GM19468 (cell line): ENCODE measurements around the gene MRPL21.

Source experiments
- ATAC-seq: cut with Tn5 transposase; IDR thresholded peaks from one replicate; pipeline ENCODE4 v1.9.1; 2021; ENCODE audit warnings: mild to moderate bottlenecking, moderate library complexity, moderate number of reproducible peaks; ENCODE audit not compliant: unreplicated experiment; ENCODE audit errors: extremely low read depth

MRPL21 gene

DNA sequence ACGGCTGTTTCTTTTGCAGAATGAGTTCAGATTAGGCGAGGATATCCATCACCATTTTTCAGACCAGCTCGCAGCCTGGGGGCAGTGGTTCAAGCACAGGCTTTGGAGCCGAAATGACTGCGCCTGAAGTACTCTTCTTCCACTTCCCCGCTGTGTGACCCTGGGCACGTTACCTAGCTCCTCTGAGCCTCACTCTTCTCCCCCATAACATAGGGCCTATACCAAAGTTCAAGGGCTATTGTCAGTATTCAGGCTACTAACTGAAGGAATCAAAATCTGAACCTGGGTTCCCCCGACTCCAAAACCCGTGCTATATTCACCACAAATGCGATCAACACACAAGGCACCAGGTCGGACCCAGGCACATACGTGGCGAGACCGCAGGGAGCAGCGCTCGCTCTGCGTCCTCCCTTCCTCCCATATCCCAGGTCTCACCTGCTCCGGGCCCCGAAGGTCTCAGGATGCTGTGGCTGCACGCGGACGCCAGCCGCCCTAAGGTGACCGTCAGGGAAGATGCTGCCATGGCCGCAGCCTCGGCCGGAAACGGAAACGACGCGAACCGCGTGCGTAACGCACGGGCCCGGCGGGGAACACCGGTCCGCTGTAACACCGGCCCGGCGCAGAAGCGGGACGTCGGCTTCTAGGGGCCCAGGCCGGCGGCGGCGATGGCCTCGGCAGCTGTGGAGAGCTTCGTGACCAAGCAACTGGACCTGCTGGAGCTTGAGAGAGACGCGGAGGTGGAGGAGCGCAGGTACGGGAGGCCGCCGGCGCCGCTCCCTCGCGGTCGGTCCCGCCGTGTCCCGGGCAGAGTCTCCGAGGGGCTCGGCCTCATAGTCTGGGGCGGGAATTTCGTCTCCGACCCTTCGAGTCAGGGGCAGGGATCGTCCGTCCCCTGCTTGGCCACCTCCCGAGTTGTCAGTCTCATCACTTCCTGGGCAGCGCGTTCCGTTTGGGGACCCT lies at the start of gene MRPL21, which contains the start of gene IGHMBP2:
Gene MRPL21, minus strand, starts transcription at position 545 of the 960 bp plus-strand sequence. Its CDS starts 22 bp downstream, at position 523.
Gene IGHMBP2, plus strand, starts transcription at position 604 of the 960 bp plus-strand sequence. Its CDS starts 62 bp downstream, at position 666.
- ATAC-seq, result peak; percentile 86

DNA sequence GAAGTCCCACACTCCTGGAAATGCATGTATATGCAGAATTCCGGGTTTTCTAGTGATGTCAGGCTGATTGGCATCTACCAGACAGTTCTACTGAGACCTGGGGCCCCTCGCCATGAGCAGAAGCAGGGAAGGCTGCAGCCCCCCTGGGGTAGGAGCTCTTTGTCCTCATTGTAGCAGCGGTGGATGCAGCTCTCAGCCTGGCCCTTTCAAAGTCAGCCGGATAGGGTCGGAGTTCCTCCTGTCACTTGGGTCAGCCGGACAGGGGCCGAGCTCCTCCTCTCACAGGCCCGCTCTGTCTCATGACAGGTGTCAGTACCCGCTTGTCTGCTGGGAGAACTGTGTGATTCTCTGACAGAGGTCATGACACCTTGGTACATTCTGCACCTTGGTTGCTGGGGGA lies 47.1 kb upstream of the MRPL21 start:
- ATAC-seq, result no peak

DNA sequence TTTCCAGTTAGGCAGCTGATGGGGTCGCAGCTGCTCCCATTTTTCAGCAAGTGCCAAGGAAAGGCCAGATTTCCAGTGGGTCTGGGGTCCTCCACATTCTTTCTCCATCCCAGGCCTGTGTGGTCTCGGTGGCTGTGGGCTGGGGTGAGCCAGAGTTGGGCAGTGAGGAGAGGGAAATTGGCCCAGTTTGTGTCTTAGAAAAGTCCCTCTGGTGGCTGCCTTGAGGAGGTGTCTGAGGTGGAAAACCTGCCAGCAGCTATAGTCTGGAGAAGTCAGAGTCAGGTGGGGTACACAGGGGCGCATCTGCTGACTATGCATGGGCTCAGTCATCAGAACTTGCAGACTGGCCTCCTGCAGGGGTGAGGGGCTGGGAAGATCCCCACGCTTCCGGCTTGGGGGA lies 46.6 kb upstream of the MRPL21 start:
- ATAC-seq, result no peak

DNA sequence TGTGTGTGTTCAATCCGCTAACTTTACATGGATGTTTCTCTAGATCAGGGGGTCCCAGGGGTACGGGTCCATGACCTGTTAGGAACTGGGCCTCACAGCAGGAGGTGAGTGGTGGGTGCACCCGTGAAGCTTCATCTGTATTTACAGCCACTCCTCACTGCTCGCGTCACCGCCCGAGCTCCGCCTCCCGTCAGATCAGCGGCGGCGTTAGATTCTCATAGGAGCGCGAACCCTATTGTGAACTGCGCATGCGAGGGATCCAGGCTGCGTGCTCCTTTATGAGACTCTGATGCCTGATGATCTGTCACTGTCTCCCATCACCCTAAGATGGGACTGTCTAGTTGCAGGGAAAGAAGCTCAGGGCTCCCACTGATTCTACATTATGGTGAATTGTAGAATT lies 45.3 kb upstream of the MRPL21 start:
- no peak for ATAC-seq

DNA sequence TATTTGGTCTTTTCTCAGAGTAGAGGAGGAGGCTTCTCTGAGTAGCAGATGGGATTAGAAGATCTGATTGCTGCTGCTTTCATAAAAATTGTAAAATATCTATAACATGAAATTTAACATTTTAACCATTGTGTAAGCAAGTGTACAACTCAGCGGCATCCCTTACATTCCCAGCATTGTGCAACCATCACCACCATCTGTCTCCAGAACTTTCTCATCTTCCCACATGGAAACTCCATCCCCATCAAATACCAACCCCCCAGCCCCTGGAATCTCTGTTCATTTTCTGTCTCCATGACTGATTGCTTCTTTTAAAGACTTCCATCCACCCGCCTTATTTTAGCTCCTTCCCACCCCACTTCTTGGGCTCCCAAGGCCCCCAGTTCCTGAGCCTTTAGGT lies 44.9 kb upstream of the MRPL21 start:
- no peak for ATAC-seq

DNA sequence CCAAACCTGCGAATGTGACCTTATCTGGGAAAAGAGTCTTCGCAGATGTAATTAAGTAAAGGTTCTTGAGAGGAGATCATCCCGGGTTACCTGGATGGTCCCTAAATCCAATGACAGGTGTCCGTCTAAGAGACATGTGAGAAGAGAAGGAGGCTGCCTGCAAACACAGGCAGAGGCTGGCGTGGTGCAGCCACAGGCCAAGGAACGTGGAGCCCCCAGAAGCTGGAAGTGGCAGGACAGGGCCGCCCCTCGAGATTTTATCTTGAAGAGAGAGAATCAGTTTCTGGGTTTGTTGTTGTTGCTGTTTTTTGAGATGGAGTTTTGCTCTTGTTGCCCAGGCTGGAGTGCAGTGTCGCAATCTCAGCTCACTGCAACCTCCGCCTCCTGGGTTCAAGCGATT lies 43.5 kb upstream of the MRPL21 start:
- ATAC-seq, result no peak

DNA sequence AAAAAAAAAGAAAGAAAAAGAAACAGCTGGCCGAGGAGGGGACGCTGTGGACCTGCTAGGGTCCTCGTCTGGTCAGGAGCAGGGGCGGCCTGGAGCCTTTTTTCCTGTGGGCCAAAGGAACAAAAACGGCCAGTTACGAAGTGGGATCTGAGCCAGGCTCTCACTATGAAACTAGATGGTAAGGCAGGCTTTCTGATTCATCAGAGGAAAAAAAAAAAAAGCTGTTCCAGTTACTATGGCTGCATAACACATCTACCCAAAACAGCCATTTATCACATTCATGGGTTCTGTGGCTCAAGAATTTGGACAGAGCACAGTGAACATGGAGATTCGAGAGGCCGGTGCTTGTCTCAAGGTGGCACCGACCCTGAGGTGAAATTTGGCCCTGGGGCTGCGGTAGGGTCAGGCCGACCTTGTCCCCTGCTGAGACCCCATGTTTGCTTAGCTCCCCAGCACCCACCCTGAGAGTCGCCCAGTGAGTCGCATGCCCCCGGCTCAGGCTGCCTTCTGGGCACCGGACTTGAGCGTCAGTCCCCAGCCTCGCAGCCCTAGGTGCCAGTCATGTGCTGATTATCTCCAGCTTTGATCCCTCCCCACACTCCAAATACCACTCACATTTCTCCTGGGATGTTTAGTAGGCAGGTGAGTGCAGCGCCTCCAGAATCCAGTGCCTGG lies 42.9 kb upstream of the MRPL21 start:
- no peak for ATAC-seq

DNA sequence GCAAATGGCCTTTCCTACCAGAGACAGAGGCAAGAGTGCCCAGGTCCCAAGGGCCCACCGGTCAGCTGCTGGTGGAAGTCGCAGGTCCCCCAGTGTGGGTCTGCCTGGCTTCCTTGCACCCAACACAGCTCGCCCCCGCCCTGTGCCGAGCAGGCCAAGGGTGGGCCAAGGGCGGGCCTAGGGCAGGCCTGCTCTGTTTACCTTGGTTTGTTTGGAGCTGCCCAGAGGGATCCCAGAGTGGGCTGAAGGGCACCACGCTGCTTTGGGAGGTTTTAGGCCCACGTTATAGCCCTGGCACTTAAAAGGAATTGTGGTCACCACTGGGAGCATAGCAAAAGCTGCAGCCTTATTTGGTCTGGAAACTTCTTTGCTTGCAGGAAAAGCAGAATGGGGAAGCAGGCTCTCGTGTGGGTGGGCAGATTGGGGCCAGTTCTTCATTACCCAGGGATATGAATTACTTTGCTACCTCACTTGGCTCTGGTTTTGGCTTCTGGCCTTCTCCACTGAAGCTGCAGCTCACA lies 39.2 kb upstream of the MRPL21 start:
- no peak for ATAC-seq

DNA sequence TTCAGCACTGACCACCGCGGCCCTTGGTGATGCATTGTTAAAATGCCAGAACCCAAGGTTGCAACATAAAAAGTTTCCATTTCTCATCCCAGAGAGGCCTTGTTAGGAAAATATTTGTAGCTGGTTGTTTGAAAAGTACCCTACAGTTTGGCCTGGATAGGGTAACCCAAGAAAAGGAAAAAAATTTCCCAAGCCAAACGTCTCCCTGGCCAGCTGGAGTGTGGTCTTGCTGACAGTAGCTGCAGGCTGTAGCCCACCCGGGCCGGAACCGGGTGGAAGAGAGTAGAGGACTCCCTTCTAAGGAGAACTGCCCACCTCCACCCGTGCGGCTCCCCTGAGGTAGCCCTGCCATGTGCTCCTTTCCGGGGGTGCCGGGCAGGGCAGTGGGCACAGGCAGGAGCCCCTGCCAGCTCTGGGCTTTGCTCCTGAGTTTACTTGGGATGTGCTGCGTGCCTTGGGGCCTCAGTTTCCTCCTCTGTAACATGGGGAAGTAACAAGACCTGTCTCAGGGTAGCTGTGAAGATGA lies 38.5 kb upstream of the MRPL21 start:
- no peak for ATAC-seq

DNA sequence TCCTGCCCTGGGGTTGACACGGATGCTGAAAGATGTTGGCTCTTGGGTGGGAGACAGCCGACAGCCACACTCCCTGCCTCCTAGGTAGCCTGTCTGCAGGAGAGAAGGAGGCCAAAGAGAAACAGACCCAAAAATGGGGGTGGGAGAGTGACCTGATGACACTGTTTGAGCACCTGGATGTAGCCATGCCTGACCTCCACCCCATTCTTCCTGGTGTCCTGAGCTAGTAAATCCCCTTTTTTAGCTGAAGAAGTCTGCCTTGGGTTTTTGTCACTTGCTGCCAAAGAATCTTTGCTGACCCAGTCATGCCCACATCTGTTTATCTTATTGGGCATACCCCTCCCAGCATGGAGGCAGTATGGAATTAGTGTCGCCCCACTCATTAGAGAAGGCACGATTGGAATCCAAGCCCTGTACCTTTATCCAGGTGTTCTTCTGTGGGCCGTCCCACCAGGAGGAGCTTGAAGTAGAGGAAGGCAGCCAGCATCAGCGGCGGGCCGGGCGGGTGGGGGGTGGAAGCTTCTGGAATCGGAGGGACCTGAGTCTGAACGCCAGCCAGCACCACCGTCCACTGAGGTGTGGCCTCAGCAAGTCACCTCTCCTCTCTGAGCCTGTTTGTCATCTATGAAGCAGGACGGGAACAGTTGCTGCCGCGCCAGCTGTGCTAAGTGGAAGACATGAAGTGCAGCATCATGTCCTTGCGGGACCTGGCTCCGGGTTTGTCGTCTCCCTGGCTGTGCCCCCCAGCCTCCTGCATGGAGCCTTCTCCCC lies 37.9 kb upstream of the MRPL21 start:
- no peak for ATAC-seq

DNA sequence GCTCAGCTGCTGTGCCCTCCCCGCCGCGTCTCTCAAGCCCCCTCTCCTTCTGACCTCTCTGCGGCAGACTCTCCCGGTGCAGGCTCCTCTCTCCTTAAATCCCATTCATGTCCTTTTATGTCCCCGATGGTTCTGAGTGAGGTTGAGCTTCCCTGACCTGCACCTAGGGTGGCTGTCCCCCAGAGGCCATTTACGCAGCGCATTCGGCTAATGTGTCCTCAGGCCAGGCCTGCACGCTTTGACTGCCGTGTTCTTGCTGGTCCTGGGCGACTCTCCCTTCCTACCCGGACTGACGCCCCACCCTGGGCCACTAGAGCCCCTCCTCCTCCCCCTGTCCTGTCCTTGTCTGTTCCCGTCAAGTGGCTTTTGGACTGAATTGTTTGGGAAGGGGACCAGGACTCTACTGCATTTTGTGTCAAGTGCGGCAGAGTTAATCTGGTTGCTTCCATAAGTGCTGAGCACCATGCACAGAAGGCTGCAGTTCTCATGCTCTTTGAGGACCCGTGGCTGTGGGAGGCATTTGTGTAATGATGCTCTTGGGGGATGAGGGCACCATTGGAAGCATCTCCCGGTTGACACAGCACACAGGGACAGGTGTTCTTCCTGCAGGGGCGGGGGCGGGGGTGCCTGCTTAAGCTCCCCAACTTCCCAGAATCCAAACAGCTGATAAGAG lies 37.2 kb upstream of the MRPL21 start:
- no peak for ATAC-seq

DNA sequence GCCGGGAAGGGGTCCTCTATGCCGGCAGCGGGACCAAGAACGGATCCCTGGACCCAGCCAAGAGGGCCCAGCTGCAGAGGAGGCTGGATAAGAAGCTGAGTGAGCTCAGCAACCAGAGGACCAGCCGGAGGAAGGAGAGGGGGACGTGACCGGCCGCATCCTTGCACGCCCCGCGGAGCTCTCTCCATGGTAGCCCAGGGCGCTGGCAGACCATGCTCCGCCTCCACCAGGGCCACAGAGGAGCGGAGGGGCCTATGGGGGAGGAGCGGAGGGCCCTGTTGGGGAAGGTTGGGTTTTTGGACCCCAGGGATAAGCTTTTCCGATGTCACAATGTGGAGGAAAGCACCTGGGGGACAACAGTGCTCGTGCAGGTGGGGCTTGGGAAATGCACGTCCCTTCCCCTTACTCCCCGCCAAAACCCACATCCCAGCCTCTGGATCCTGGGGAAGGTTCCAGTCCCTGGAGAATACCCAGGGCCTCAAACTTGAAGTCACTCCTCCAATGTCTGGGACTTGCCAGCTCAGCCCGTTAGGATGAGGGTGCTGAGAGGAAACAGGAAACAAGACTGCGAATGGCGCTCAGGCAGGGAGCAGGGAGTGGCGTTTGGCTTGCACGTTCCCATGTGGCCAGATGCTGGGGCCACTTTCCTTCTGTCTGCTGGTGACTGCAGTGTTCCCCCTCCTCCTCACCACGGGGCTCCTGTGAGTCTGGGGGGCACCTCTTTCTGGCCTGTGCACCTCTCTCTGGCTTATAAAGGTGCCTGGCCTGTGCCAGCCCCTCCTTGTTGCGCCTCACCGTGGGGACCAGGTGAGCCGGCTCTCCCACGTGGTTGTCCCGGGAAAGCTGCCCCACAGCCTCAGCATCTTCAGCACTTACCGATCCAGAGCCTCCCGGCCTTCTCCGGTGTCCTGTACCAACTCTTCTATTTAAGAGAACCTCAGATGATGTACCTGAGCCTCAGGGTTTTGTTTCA lies 36.2 kb upstream of the MRPL21 start:
- no peak for ATAC-seq

DNA sequence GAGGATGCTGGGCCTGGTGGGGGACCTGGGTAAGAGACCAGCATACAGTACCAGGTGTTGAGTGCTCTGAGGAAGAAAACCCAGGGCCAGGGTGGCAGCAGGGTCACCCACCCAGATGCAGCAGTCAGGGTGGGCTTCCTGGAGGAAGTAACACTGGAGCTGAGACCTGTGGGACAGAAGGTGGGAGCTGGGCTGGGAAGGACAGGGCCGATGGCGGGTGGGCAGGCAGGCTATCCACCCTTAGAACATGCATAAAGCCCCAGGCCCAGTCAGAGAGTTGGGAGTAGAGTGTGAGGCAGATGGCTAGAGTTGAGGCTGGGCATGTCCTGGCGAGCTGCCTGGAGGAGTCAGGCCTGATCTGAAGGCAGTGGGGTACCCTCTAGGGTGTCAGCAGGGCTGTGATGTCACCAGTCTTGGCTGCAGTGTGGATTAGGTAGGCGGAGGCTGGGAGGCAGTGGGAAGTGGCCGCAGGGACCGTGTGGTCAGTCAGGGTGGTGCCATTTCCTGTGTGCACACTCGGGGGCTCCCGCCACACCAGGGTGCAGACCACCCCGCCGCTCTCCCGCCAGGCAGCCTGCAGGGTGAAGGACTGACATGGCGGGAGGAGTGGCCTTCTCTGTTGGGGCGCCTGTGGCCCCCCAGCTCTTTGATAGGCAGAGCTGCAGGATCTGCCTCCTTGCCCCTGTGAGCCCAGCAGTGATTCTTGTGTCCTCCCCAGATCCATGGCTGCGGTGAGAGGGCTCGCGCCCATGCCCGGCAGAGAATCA lies 35.4 kb upstream of the MRPL21 start:
- ATAC-seq, result no peak

DNA sequence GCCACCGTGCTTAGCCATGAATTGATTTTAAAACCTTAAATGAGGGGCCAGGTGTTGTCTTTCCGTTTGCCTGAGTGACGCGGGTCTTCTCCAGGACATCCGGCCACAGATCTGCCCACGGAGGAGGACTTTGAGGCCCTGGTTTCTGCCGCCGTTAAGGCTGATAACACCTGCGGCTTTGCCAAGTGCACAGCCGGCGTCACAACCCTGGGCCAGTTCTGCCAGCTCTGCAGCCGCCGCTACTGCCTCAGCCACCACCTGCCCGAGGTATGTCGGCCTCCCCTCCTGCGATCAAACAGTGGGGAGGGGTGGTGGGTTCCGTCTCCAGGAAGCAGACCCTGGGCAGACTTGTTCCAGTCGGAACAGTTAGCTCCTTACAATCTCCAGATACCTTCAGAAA lies 34.5 kb upstream of the MRPL21 start:
- no peak for ATAC-seq

DNA sequence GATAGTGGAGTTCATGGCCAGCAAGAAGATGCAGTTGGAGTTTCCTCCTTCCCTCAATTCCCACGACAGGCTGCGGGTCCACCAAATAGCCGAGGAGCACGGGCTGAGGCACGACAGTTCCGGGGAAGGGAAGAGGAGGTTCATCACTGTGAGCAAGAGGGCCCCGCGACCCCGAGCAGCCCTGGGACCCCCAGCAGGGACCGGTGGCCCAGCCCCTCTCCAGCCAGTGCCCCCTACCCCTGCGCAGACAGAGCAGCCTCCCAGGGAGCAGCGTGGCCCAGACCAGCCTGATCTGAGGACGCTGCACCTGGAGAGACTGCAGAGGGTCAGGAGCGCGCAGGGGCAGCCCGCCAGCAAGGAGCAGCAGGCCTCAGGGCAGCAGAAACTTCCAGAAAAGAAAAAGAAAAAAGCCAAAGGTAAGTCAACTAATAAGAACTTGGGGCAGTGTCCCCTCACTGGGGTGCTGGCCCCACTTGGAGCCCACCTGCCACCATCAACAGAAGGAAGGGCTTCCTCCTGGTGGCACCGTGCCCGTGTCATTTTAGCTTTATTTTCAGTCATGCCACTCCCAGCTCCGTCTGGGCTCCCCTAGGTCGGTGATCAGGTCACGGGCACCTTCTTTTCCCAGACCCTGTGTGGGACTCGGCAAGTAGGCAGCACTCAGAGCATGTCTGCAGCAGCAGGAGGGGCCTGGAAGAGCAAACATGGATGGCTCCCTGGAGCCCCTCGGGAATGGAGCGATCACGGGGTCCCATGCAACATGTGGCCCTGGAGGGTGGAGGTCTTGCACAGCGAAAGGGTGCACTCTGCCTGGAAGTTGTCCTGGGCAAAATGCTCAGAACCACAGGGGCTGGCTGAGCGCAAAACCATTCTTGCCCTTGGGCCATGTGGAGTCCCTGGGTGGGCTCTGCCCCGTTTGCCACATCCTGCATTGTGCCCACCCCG lies 33.3 kb upstream of the MRPL21 start:
- no peak for ATAC-seq

DNA sequence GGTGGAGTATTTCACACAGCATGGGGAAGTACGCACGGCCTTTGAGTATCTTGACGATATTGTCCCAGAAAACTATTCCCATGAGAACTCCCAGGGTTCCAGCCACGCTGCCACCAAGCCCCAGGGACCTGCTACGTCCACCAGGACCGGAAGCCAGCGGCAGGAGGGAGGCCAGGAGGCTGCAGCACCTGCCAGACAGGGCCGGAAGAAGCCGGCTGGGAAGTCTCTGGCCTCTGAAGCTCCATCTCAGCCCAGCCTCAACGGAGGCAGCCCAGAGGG lies 32.7 kb upstream of the MRPL21 start:
- no peak for ATAC-seq
